ENCODE measurements around the gene CDC5L.
A peak's percentile ranks its signal among the peaks of the same experiment; 100 is the strongest.

The CDC5L gene

DNA sequence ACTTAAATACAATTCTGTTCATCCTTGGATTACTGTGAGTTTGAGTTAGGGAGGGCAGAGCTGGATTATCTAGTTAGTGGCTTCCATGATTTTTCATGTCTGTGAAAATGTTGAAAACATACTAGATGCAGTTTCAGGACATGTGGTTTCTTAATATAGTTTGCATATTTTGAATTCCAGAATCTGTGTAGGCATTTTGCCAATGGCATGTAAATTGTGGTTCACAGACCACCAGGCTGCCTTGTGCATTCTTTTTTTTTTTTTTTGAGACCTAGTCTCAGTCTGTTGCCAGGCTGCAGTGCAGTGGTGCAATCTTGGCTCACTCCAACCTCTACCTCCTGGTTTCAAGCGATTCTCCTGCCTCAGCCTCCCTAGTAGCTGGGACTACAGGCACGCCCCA is 42.8 kb downstream of the CDC5L start:
- no peak for TF ChIP-seq CTCF (IDR thresholded peaks at IDR 0.05; ENCODE audit: insufficient read depth, low read depth, low read length, missing control alignments)
- DNase-seq (ENCODE audit: low read depth) = no peak
- no peak overlapping the region for H3K4me3 ChIP-seq (ENCODE audit: low read depth, low read length)

- TF ChIP-seq CTCF (IDR thresholded peaks at IDR 0.05; ENCODE audit: insufficient read depth, low read depth, low read length, missing control alignments) = peak; percentile 65
- DNase-seq (ENCODE audit: low read depth) = peak; percentile 59
- H3K4me3 ChIP-seq (ENCODE audit: low read depth, low read length) = no peak overlapping the region
Measured at GRCh38 chr6:44431118-44431725, 43.7 kb downstream of the CDC5L start.

DNA sequence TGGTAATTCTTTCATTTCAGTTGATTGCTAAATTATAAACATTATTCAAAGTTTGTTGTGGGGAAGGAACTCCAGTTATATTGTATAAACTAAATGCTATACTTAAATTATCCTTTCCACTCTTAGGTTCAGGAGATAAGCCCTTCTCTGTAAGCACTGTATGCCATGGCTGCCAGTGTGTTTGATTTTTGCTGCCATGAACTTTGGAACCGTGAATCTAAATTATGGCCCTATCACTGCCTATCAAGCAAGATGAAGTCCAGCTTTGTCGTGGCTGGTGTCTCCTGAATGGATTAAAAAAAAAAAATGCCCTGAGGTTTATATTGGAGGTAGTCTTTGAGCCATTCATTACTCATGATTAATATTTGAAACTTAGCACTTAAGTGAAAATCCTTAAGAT is 44.7 kb downstream of the CDC5L start:
- no peak overlapping the region for H3K4me3 ChIP-seq (ENCODE audit: low read depth, low read length)
- no peak for TF ChIP-seq CTCF (IDR thresholded peaks at IDR 0.05; ENCODE audit: insufficient read depth, low read depth, low read length, missing control alignments)
- no peak for DNase-seq (ENCODE audit: low read depth)

- TF ChIP-seq CTCF (IDR thresholded peaks at IDR 0.05; ENCODE audit: insufficient read depth, low read depth, low read length, missing control alignments) = no peak
Measured at GRCh38 chr6:44432726-44433125, 45.2 kb downstream of the CDC5L start.

GRCh38 chr6:44435500-44435899 is 48.0 kb downstream of the CDC5L start:
- DNase-seq (ENCODE audit: low read depth) = no peak
- no peak overlapping the region for H3K4me3 ChIP-seq (ENCODE audit: low read depth, low read length)
- no peak for TF ChIP-seq CTCF (IDR thresholded peaks at IDR 0.05; ENCODE audit: insufficient read depth, low read depth, low read length, missing control alignments)

More at GRCh38 chr6:44432726-44433125, 45.2 kb downstream of the CDC5L start:
- DNase-seq (ENCODE audit: low read depth) = no peak
- H3K4me3 ChIP-seq (ENCODE audit: low read depth, low read length) = no peak overlapping the region

DNA sequence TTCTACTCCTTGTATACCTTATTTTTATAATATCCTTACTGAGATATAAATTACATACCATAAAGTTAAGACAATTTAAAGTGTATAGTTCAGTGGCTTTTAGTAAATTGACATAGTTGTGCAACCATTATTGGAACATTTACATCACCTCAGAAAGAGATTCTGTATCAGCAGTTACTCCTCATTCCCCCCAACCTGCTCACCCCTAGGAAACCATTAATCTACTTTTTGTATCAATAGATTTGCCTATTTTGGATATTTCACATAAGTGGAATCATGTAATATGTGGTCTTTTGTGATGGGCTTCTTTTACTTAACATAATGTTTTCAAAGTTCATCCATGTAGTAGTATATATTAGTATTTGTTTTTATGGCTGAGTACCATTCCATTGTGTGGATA is 51.3 kb downstream of the CDC5L start:
- no peak for TF ChIP-seq CTCF (IDR thresholded peaks at IDR 0.05; ENCODE audit: insufficient read depth, low read depth, low read length, missing control alignments)
- H3K4me3 ChIP-seq (ENCODE audit: low read depth, low read length) = no peak overlapping the region
- no peak for DNase-seq (ENCODE audit: low read depth)
